Activated T-helper 2 cell treated with anti-CD3 and anti-CD28 coated beads, Interferon-gamma antibody, Interleukin-2, Interleukin-4, amounts not matched to agents 10 μg/mL and 5 μg/mL and 100 μg/mL, durations not matched to agents 14 hours and 24 hours and 36 hours (primary cell): ENCODE data around the gene SRF. TPM values are rescaled to one million over a fixed set of nuclear protein-coding genes. Genes with fewer than 3 reads are reported as not detected.

Experiments
- DNase-seq: peaks from one replicate; pipeline ENCODE4 v3.0.0; 2021; ENCODE audit warnings: low spot score
- H3K27ac Mint-ChIP-seq: one replicate; pipeline ENCODE4 v1.8.0; 2021; ENCODE audit warnings: mixed read lengths
- H3K27me3 Mint-ChIP-seq: one replicate; pipeline ENCODE4 v1.8.0; 2021; ENCODE audit warnings: low read depth, mixed read lengths
- H3K36me3 Mint-ChIP-seq: one replicate; pipeline ENCODE4 v1.8.0; 2021; ENCODE audit warnings: low read depth, mixed read lengths
- H3K4me1 Mint-ChIP-seq: one replicate; pipeline ENCODE4 v1.8.0; 2021; ENCODE audit warnings: low read depth, mixed read lengths
- H3K4me3 Mint-ChIP-seq: one replicate; pipeline ENCODE4 v1.8.0; 2021; ENCODE audit warnings: low read depth, mild to moderate bottlenecking, moderate library complexity, mixed read lengths
- H3K9me3 Mint-ChIP-seq: one replicate; pipeline ENCODE4 v1.8.0; 2021; ENCODE audit warnings: mixed read lengths
- intact Hi-C: fragments of 100-400 bp; cut with micrococcal nuclease; formaldehyde crosslinking; loops from one replicate; pipeline ENCODE4 v1.15.1; 2023
- total RNA-seq: library from RNA; stranded (reverse); gene quantifications from 2 replicates; pipeline ENCODE4 v1.2.3, GENCODE V29; 2022

SRF gene
- total RNA-seq, 1 donor from 2014 or later: 52.0 TPM

- no peaks in the 10 kb centered on the region for H3K4me1 Mint-ChIP-seq
- no peak for DNase-seq
- no peak overlapping the region for H3K27ac Mint-ChIP-seq
- H3K36me3 Mint-ChIP-seq: no peaks in the 10 kb centered on the region
- peaks cover 2% of the 10 kb centered on the region for H3K27me3 Mint-ChIP-seq
- no peaks in the 10 kb centered on the region for H3K9me3 Mint-ChIP-seq
- H3K4me3 Mint-ChIP-seq: no peak overlapping the region
- intact Hi-C loops: no loop called here
Observed at GRCh38 chr6:43163899-43164298, 7.2 kb upstream of the SRF start.

GRCh38 chr6:43170417-43170930, 595 bp upstream of the SRF start:
- peak overlapping the region; percentile 92 for H3K27ac Mint-ChIP-seq
- H3K9me3 Mint-ChIP-seq: no peaks in the 10 kb centered on the region
- intact Hi-C loops: loop anchor here (2.0 to 5.0 kb wide), 8 partner anchors 76 to 423 kb away; partner anchors contain the start of genes BICRAL, KLC4, MEA1 and MRPL2
- H3K4me3 Mint-ChIP-seq: peak overlapping the region; percentile 92
- peaks cover 34% of the 10 kb centered on the region for H3K4me1 Mint-ChIP-seq
- H3K27me3 Mint-ChIP-seq: peaks cover 2% of the 10 kb centered on the region
- peaks cover 17% of the 10 kb centered on the region for H3K36me3 Mint-ChIP-seq
- no peak for DNase-seq

GRCh38 chr6:43171707-43172103, 636 bp downstream of the SRF start:
- Mint-ChIP-seq H3K9me3 (no peaks in the 10 kb centered on the region), H3K4me3 (peak overlapping the region; percentile 99), H3K4me1 (peaks cover 40% of the 10 kb centered on the region), H3K27me3 (peaks cover 2% of the 10 kb centered on the region), H3K36me3 (peaks cover 30% of the 10 kb centered on the region), H3K27ac (peak overlapping the region; percentile 69)
- intact Hi-C loops: loop anchor here (2.0 to 5.0 kb wide), 8 partner anchors 75 to 424 kb away; partner anchors contain the start of genes BICRAL, KLC4, MEA1 and MRPL2
- no peak for DNase-seq

GRCh38 chr6:43172104-43173007, 1.3 kb downstream of the SRF start:
- Mint-ChIP-seq H3K27me3 (peaks cover 2% of the 10 kb centered on the region), H3K27ac (peak overlapping the region; percentile 69), H3K9me3 (no peaks in the 10 kb centered on the region), H3K36me3 (peaks cover 34% of the 10 kb centered on the region), H3K4me1 (peaks cover 40% of the 10 kb centered on the region), H3K4me3 (peak overlapping the region; percentile 99)
- intact Hi-C loops: loop anchor here (5.0 kb wide), 4 partner anchors 195 to 425 kb away; partner anchors contain the start of genes BICRAL, POLR1C, TBCC and YIPF3
- DNase-seq: peak; percentile 42

- H3K36me3 Mint-ChIP-seq: peaks cover 47% of the 10 kb centered on the region
- H3K27me3 Mint-ChIP-seq: no peaks in the 10 kb centered on the region
- intact Hi-C loops: loop anchor here (1.0 to 5.0 kb wide), 8 partner anchors 9 to 426 kb away; partner anchors contain the start of genes BICRAL, CNPY3, CUL9 and KLHDC3
- no peak for DNase-seq
- peaks cover 40% of the 10 kb centered on the region for H3K4me1 Mint-ChIP-seq
- no peak overlapping the region for H3K27ac Mint-ChIP-seq
- peak overlapping the region; percentile 99 for H3K4me3 Mint-ChIP-seq
- no peaks in the 10 kb centered on the region for H3K9me3 Mint-ChIP-seq
Observed at GRCh38 chr6:43173591-43174262, 2.7 kb downstream of the SRF start.

- H3K27me3 Mint-ChIP-seq: no peaks in the 10 kb centered on the region
- H3K9me3 Mint-ChIP-seq: no peaks in the 10 kb centered on the region
- H3K27ac Mint-ChIP-seq: peak overlapping the region; percentile 64
- intact Hi-C loops: loop anchor here (1.0 to 5.0 kb wide), 8 partner anchors 8 to 427 kb away; partner anchors contain the start of genes BICRAL, CNPY3, CUL9 and KLHDC3
- peaks cover 40% of the 10 kb centered on the region for H3K4me1 Mint-ChIP-seq
- peaks cover 55% of the 10 kb centered on the region for H3K36me3 Mint-ChIP-seq
- peak; percentile 96 for DNase-seq
- H3K4me3 Mint-ChIP-seq: peak overlapping the region; percentile 99
Observed at GRCh38 chr6:43174263-43175112, 3.4 kb downstream of the SRF start.

GRCh38 chr6:43175676-43176422, 4.8 kb downstream of the SRF start:
- H3K9me3 Mint-ChIP-seq: no peaks in the 10 kb centered on the region
- intact Hi-C loops: loop anchor here (2.0 kb wide), 2 partner anchors 49 to 247 kb away; partner anchors contain the start of gene CNPY3
- DNase-seq: no peak
- H3K36me3 Mint-ChIP-seq: peaks cover 56% of the 10 kb centered on the region
- H3K27me3 Mint-ChIP-seq: no peaks in the 10 kb centered on the region
- H3K4me1 Mint-ChIP-seq: peaks cover 33% of the 10 kb centered on the region
- H3K4me3 Mint-ChIP-seq: no peak overlapping the region
- H3K27ac Mint-ChIP-seq: peak overlapping the region; percentile 27

GRCh38 chr6:43176423-43176786, 5.3 kb downstream of the SRF start:
- peaks cover 38% of the 10 kb centered on the region for H3K4me1 Mint-ChIP-seq
- DNase-seq: no peak
- H3K27ac Mint-ChIP-seq: no peak overlapping the region
- H3K9me3 Mint-ChIP-seq: no peaks in the 10 kb centered on the region
- H3K27me3 Mint-ChIP-seq: no peaks in the 10 kb centered on the region
- peaks cover 59% of the 10 kb centered on the region for H3K36me3 Mint-ChIP-seq
- no peak overlapping the region for H3K4me3 Mint-ChIP-seq
- intact Hi-C loops: no loop called here

GRCh38 chr6:43178150-43178549, 7.1 kb downstream of the SRF start:
- DNase-seq: no peak
- Mint-ChIP-seq H3K36me3 (peaks cover 51% of the 10 kb centered on the region), H3K4me3 (no peak overlapping the region)

GRCh38 chr6:43178951-43179830, 8.1 kb downstream of the SRF start:
- no peak for DNase-seq
- intact Hi-C loops: no loop called here
- H3K9me3 Mint-ChIP-seq: no peaks in the 10 kb centered on the region
- H3K4me1 Mint-ChIP-seq: peaks cover 38% of the 10 kb centered on the region
- H3K27ac Mint-ChIP-seq: no peak overlapping the region
- no peaks in the 10 kb centered on the region for H3K27me3 Mint-ChIP-seq
- H3K4me3 Mint-ChIP-seq: no peak overlapping the region
- peaks cover 55% of the 10 kb centered on the region for H3K36me3 Mint-ChIP-seq

More at GRCh38 chr6:43178150-43178549, 7.1 kb downstream of the SRF start:
- Mint-ChIP-seq H3K9me3 (no peaks in the 10 kb centered on the region), H3K4me1 (peaks cover 39% of the 10 kb centered on the region), H3K27me3 (no peaks in the 10 kb centered on the region), H3K27ac (no peak overlapping the region)
- intact Hi-C loops: no loop called here

- peaks cover 51% of the 10 kb centered on the region for H3K36me3 Mint-ChIP-seq
- no peaks in the 10 kb centered on the region for H3K27me3 Mint-ChIP-seq
- no peaks in the 10 kb centered on the region for H3K9me3 Mint-ChIP-seq
- H3K27ac Mint-ChIP-seq: no peak overlapping the region
- no peak overlapping the region for H3K4me3 Mint-ChIP-seq
- H3K4me1 Mint-ChIP-seq: peaks cover 40% of the 10 kb centered on the region
- intact Hi-C loops: no loop called here
- no peak for DNase-seq
Observed at GRCh38 chr6:43180058-43180457, 9.0 kb downstream of the SRF start.
